Hepatocyte (in vitro differentiated cells): Measurements from ENCODE around the gene CCDC183.

ENCODE experiments used
- CTCF ChIP-seq: fragments of 200-600 bp; sonication (generic); IDR thresholded peaks from 2 replicates; pipeline ENCODE4 v1.5.1; 2016; ENCODE audit warnings: antibody characterized with exemption, mild to moderate bottlenecking; ENCODE audit not compliant: poor library complexity
- EZH2 ChIP-seq: fragments of 200-600 bp; sonication (generic); IDR thresholded peaks from 2 replicates; pipeline ENCODE4 v1.6.1; 2016; ENCODE audit warnings: antibody characterized with exemption, mild to moderate bottlenecking, borderline replicate concordance

- no peak for TF ChIP-seq EZH2
- TF ChIP-seq CTCF, result no peak
These were observed 33.9 kb upstream of the CCDC183 start for GRCh38 chr9:136762221-136762691.
